NCI-H510A (cell line): ENCODE results near the gene USP10.

ENCODE experiments used
- DNase-seq: peaks from one replicate; lab custom pipeline; 2025; lab: John Stamatoyannopoulos, UW

The USP10 gene

DNA sequence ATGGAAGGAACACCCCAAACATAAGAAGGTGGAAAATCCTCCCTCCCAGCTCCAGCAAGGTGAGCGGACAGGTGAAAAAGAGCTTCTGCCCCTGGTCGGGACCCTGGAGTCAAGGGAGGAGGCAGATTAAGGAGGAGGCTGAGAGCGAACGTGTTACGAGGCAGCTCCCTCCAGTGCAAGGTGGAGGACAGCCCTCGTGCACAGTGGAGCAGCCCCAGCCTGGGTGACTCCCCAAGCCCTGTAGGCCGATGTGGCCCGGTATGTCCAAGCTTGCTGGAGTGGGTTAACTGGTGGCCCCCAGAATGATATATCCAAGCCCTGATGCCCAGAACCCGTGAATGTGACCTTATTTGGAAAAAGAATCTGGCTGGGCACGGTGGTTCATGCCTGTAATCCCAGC lies 104.5 kb downstream of the USP10 start:
- DNase-seq = no peak

DNA sequence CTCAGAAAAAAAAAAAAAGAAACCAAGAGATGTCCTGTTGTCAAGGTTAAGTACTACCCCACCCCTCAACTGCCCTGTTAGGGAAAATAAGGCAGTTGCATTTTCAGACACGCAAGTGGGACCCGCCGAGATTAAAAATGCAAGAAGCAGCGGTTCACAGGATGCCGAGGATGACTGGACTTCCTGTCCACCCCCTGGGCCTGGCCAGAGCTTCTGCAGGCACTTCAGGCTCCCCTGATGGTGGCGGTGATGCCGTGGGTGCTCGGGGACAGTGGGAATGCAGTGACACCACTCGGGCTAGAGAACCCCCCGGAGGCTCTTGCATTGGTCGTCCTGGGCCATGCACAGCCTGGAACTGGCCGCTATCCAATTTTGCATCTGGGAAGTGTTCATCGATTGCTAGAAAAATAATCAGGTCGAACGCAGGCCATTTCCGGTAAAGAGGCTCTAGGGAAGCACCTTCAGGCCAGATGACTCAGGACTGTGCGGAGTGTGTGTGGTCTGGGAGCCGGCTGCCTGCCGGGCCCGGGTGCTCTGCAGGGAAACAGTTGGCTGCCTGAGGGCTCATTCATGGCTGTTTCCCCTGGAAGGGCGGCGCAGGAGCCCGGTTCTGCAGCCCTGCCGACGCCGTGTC lies 106.6 kb downstream of the USP10 start:
- no peak for DNase-seq

DNA sequence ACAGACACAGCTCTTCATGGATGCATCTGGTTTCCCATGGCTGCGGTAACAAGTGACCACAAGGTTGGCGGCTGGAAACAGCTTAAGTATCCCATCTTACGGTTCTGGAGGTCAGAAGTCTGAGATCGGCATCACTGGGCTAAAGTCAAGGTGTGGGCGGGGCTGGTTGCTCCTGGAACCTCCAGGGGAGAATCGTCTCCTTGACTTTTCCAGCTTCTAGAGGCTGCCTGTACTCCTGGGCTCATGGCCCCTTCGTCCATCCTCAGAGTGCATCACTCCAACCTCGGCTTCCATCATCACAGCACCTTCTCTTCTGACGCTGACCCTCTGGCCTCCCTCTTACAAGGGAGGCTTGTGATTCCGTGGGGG lies 107.1 kb downstream of the USP10 start:
- DNase-seq = no peak

DNA sequence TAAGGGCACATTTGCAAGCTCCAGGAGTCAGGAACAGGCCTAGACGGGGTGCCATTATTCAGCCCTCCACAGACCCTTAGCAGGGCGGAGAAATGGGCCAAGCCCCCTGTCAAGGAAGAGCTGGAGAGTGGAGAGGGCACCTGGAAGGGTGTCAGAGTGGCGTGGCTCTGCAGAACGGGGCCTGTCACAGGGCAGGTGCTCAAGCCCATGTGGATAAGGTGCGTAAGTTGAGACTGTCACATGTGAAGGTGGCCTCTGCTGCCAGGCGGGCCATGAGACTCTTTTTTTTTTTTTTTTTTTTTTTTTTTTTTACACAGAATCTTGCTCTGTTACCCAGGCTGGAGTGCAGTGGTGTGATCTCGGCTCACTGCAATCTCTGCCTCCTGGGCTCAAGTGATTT lies 108.0 kb downstream of the USP10 start:
- DNase-seq = no peak

DNA sequence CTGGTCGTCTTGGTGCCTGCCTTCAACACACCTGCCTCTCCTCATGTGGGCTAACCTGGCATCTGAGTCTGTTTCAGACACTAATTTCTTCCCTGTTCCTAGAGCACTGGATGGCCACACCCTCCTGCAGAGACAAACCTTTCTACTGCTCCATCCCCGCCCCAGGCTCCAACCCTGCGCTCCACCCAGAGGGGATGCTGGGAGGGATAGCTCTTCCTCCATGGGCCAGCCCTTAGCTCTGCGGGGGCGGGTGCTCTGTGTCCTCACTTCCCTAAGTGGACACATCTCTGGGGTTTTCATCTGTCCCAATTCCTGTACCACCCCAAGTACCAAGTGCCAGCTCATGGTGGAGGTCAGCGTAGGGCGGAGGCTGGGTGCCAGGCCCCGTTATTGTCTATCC lies 109.0 kb downstream of the USP10 start:
- no peak for DNase-seq

DNA sequence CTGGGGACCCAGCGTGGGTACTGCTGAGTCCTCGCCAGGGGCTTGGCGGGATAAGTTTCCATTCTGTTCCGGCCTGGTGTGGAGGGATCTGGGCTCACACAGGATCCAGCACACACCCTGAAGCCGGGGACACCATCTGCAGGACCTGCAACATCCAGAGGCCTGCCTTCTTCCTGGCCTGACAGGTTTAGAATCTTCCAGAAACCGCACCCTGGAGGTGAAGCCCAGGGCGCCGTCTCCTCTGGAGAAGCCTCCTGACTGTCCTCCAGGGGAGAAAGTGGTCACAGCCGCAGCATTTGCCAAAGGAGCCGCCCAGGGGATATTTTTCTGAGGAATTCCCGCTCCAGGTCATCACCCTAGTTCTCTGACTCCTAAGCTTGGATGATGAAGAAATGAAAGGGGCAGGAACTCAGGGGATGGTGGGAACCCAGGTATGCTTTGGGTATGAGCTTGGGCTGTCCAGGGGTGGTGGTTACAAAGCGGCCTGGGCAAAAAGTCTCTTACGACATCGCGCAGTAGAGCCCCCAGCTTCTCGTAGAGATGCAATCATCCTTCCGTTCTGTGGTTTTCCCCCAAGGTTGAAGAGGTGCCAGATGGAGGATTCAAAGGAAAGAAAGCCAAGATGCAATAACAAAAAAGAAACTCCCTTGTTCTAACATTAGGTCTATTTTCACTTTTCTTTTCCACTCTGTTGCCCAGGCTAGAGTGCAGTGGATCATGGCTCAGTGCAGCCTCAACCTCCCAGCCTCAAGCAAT lies 110.9 kb downstream of the USP10 start:
- no peak for DNase-seq

DNA sequence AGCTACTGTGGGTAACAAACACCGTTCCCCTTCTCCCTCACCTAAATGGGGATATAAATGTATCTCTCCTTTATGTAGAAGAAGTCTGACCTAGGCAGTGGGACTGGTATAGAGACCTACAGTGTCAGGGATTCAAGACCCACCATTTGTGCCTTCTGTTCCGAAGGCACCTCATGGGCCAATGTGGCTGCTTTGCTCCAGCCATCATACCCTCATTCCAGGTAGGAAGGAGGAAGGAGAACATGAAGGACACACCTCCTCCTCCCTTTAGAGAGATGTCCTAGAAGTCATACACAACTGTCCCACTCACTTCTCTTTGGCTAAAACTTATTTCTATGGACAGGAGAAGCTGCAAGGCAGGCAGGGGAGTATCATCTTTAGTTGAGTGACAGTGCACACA lies 111.7 kb downstream of the USP10 start:
- no peak for DNase-seq

DNA sequence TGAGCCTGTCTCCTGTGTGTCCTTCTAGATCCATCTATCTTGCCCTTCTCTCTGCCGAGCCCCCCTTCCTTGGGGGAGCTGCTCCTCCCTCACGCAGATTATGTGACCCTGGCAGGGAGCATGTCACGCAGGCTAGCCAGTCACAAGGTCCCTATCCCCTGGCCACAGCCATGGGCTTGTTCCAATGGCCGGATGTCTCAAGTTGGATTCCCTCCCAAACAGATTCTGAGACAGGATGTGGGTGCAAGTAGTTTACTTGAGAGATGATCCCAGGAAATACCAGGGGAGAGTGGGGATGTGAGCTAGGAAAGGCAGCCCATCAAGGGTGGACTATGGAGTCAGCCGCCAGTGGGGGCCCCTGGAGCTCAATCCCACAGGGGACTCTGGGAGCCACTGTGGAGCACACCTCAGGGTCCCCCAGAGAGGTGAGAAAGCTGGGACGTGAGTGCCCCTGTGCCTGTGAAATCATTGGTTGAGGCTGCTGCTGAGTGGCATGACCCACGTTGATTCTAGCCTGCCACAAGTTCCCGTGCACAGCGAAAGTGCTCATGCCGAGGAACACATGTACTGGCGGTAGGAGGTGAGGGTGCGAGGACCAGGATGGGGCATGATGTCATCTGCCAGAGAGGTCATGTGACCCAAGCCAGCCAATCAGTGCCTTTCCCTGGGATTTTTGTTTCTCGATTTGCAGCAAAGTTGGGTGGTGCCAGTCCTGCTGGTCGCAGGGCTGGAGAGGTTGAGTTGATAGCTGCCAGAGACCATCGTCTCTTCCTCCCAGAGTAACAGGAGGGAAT lies 113.5 kb downstream of the USP10 start:
- no peak for DNase-seq

DNA sequence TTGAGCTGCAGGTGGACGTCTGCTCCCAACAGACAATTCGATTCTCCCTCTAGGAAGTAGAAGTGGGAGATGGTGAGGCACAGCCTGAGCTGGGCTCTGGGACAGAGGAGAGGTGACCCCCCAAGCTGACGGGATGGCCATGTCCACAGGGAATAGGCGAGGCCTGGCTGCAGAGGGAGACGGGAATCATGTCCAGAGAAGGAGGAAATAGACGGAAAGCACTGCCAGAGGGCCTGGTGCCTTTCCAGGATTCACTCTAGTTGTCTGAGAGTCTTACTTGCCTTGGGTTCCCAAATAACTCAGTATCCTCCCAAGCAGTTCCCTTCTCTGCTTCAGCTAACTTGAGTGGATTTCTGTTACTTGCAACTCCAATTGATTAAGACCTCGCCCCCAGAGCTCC lies 115.7 kb downstream of the USP10 start:
- no peak for DNase-seq

DNA sequence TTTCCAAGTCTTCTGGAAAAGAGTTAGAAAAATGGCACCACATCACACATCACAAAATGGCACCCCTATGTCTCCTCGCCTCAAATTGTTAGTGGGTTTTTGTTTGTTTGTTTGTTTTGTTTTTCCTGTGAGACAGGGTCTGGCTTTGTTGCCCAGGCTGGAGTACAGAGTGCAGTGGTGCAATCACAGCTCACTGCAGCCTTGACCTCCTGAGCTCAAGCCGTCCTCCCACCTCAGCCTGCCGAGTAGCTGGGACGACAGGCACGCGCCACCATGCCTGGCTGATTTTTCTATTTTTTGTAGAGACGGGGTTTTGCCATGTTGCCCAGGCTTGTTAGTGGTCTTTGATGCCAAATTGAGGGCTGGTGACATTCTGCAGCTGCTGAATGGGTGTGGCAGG lies 116.2 kb downstream of the USP10 start:
- DNase-seq = no peak

DNA sequence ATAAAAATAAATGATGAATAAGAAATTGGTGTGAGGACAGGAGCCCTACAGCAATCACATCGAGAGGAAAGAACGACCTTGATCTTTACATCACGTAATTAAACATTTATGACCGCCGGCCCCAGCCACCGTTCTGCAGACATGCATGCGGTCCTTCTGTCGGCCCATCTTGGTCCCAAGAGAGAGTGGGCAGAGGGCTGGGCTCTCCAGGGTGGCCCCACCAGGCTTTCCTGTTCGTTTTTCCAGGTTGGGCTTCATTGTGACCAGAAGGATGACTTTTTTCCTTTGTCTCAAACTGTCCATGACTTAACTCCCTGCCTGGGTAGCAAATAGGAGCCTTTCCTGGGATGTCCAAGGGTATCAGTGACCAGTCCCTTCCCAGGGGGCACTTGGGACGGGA lies 116.7 kb downstream of the USP10 start:
- DNase-seq = no peak

DNA sequence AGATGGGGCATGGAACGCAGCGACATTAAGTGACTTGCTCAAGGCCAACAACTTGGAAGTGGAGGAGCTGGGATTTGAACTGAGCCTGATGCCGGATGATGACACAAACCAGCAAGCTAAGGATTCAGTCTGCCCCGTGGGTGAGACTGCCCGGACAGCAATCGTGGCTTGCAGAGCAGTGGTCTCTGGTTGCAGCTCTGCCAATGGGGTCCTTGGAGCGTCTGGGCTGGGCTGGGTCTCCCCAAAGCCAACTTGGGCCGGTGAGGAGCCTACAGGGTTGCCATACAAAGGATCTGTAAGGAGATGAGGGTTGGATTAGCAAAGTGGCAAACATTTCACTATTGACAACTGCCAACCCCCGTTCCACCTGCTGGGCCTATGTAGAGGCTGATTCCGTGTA lies 117.4 kb downstream of the USP10 start:
- DNase-seq = no peak

DNA sequence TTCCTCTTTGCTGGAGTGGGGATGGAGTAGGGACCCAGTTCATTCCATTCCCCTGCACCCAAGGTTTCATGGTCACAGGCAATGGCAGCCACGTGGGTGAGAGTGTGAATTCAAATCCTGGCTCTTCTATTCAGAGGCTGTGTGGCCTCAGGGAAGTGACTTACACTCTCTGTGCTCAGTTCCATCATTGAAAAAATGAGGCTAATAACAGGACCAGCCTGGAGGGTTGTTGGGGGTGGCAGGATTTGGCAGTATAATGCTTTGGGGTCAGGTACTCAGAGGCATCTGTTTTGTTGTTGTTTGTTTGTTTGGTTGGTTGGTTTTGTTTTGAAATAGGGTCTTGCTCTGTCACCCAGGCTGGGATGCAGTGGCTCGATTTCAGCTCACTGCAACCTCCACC lies 117.8 kb downstream of the USP10 start:
- no peak for DNase-seq

DNA sequence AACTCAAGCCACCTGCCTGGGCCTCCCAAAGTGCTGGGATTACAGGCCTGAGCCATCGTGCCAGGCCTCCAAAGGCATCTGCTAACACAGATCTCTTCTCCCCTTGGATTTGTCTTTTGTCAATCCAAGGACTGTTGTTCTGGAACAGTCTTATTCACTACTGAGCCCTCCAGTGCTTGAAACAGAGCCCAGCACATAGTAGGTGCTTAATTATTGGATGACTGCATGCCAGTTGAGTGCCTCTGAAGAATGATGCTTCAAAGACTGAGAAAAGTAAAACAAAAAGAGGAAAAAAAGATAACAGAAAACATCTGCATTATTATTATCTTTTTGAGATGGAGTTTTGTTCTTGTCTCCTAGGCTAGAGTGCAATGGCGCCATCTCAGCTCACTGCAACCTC lies 118.3 kb downstream of the USP10 start:
- no peak for DNase-seq

DNA sequence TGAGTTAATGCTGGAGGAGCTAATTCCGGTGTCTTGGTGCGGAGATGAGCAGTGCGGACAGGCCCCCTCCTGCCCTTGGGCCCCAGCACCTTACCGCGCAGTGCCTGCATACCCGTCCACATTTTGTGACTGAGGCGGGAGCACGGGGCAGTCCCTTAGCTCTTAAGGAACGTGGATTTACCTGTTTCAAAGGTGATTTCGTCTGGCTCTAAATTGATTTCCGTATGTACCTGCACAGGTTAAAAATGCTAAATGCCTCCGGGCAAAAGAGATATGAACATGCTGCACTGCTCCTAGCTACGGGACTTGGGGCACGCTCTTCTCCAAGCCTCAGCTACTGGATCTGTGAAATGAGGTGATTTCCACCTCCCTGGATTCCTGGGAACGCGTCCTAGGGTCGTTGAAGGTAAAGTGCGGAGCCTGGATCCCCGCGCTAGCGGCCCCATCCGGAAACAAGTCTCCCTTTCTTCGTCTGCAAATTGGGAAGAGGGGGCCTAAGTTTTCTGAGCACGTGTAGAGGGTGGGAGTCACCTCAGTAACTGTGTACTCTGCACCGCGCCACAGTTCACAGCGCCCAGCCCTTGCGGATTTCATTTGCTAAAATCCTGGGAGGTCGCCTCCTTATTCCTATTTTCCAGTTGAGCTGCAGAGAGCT lies 119.3 kb downstream of the USP10 start:
- DNase-seq = no peak

DNA sequence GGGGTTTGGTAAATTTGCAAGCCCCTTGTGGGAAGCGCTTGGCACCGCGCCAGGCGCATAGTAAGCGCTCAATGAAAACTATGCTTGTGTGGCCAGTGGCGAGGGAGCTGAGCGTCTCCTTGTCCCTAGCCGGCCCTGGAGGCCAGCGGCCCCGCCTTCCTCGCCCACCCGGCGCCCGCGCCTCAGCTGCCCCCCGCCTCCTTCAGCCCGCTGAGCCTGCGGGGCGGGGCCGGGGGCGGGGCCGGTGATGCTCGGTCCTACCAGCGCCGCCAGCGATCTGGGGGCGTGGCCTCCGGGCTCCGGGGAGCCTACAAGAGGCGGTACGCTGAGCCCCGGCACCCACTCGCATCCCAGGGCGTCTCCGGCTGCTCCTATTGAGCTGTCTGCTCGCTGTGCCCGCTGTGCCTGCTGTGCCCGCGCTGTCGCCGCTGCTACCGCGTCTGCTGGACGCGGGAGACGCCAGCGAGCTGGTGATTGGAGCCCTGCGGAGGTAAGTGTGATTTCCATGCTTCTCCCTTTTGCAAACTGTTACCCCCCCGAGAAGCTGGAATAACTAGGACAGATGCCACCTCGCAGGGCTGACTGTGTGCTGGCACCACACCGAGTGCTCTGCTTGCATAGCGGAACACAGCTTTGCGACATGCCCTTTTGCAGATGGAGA lies 120.0 kb downstream of the USP10 start, which contains the start of gene CRISPLD2:
Gene CRISPLD2, plus strand, starts transcription at position 342 of the 661 bp plus-strand sequence. CDS start 18,511 bp downstream, outside the sequence.
- DNase-seq = peak; percentile 92

DNA sequence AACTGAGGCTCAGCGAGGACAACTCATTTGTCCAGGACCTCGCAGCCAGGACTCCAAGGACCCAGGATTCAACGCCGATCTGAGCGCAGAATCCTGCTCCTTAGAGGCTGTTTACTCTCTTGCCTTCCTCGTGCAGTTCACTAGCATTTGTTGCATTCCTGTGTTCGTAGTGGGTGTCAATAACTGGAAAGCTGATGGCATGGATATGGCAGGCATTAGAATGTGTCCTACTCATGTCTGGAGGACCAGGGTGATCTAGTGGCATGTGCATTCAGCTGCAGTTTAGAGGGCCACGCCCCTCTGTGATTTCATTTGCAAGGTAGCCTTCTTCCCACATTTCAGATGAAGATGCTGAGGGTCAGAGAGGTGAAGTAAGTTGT lies 120.5 kb downstream of the USP10 start:
- no peak for DNase-seq

DNA sequence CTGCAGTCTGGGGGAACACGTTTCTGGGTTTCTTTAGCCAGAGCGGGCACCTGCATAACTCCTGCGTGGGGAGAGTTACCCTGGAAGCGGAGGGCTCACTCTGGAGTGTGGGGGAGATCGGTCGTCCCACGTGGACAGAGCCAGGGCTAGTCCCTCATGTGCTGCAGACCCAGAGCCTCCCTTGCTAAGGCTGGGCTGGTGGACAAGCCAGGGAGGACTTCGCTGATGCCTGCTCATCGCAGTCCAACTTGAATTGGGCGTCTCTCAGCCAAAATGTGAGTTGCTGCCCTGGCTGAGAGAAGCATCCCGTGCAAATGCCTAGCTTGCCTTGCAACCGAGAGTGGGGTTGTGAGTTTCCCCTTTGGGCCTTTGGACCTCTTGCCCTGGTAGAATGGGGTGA lies 121.0 kb downstream of the USP10 start:
- no peak for DNase-seq

DNA sequence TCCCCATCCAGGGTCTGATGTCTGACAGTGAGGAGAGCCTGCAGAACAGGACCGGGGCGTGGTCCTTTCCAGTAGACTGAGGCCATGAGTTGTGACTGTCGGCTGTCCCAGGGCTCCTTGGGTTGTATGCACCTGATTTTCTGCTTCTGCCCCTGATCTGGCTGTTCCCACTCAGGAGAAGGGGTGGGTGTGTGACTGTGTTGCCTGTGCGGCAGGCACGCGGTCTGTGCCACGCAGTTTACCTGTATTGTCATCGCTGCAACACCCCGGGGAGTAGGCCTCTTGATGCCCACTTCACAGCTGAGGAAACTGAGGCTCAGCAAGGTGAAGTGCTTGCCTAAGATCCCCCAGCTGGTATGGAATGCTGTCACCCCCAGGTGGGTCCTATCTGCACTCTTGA lies 121.4 kb downstream of the USP10 start:
- DNase-seq = no peak

DNA sequence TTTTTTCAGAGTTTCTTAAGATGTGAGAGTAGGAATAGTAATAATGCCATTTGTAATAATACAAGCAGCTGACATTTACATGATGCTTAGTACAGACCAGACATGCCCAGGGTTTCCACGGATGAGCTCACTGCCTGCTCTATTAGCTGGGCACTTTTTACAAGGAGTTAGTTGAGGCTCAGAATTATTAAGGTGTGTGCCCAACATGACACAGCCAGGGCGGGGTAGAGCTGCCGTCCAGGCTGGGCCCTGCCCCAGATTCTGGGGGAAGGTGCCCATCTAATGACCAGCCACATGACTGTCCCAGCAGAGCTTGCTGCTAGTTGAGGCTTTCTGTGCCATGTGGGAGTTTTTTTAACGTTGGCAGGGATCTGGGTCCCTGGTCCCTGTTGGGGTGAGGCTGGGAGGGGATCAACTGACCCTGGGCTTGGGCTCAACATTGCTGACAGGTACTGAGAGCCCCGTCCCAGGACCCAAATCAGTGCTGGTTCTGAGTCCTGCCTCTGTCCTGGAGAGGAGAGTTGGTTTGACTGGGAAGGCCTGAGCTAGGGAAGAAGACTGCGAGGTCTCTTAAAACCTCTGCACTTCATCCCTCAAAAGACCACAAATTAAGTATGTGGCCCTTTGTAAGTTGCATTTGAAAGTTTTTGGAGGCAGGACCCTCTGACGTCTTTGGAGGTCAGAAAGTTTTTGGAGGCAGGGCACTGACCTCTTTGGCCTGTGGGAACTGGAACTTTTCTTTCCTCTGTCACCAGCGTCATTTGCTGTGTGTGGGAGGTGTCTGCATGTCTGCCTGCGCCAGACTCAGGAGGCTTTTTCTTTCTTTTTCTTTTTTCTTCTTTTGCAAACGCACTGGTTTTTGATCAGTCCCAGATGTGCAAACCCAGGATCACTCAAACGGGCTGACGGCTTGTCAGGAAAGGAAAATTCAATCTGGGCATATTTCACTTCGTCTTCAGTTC lies 122.2 kb downstream of the USP10 start:
- no peak for DNase-seq

DNA sequence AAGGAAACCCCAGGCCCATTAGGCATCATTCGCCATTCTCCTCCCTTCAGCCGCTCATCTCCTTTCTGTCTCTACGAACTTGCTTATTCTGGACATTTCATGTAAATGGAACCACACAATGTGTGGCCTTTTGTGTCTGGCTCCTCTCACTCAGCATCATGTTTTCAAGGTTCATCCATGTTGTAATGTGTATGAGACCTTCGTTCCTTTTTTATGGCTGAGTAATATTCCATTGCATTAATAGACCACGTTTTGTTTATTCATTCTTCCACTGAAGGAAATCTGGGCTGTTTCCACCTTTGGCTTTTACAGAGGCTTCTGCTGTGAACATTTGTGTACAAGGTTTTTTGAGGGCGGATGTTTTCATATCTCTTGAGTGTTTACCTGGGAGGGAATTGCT lies 123.2 kb downstream of the USP10 start:
- no peak for DNase-seq
